ENCODE results near the gene C6orf47. TPM values are rescaled to one million over a fixed set of nuclear protein-coding genes. Genes with fewer than 3 reads are reported as not detected.

The C6orf47 gene
- total RNA-seq, 1 donor from 2014 or later = 28.8 TPM

GRCh38 chr6:31614075-31614619, 46.4 kb downstream of the C6orf47 start:
- Mint-ChIP-seq H3K36me3 (ENCODE audit: unreplicated experiment) (no peaks in the 10 kb centered on the region), H3K9me3 (ENCODE audit: unreplicated experiment) (peaks cover 2% of the 10 kb centered on the region), H3K4me3 (ENCODE audit: unreplicated experiment) (no peak overlapping the region), H3K4me1 (ENCODE audit: low read depth, unreplicated experiment) (peaks cover 5% of the 10 kb centered on the region), H3K27ac (ENCODE audit: unreplicated experiment) (no peak overlapping the region), H3K27me3 (ENCODE audit: unreplicated experiment) (no peaks in the 10 kb centered on the region)
- no peak for DNase-seq
- TF ChIP-seq CTCF (IDR thresholded peaks at IDR 0.05; ENCODE audit: partially characterized antibody, unreplicated experiment) = no peak

GRCh38 chr6:31610968-31611367, 49.6 kb downstream of the C6orf47 start:
- DNase-seq = no peak
- TF ChIP-seq CTCF (IDR thresholded peaks at IDR 0.05; ENCODE audit: partially characterized antibody, unreplicated experiment) = no peak
- Mint-ChIP-seq H3K27me3 (ENCODE audit: unreplicated experiment) (no peaks in the 10 kb centered on the region), H3K4me1 (ENCODE audit: low read depth, unreplicated experiment) (no peaks in the 10 kb centered on the region), H3K9me3 (ENCODE audit: unreplicated experiment) (no peaks in the 10 kb centered on the region), H3K4me3 (ENCODE audit: unreplicated experiment) (no peak overlapping the region), H3K36me3 (ENCODE audit: unreplicated experiment) (no peaks in the 10 kb centered on the region), H3K27ac (ENCODE audit: unreplicated experiment) (no peak overlapping the region)

- Mint-ChIP-seq H3K27me3 (ENCODE audit: unreplicated experiment) (peaks cover 1% of the 10 kb centered on the region), H3K27ac (ENCODE audit: unreplicated experiment) (no peak overlapping the region), H3K4me1 (ENCODE audit: low read depth, unreplicated experiment) (no peaks in the 10 kb centered on the region), H3K36me3 (ENCODE audit: unreplicated experiment) (no peaks in the 10 kb centered on the region), H3K4me3 (ENCODE audit: unreplicated experiment) (no peak overlapping the region), H3K9me3 (ENCODE audit: unreplicated experiment) (no peaks in the 10 kb centered on the region)
- no peak for TF ChIP-seq CTCF (IDR thresholded peaks at IDR 0.05; ENCODE audit: partially characterized antibody, unreplicated experiment)
- no peak for DNase-seq
Measured at GRCh38 chr6:31609519-31610406, 50.8 kb downstream of the C6orf47 start.

Small RNA genes within 50 kb of the gene (microRNA-seq; reads per million reads assigned to microRNA genes)
- gene MIR4646 (ENCODE audit: unreplicated experiment) (7.9 reads per million, percentile 42 among the genes with 10 or more reads in this experiment), gene MIR6832 (ENCODE audit: unreplicated experiment) (5.1 reads per million, percentile 33 among the genes with 10 or more reads in this experiment)

Other genes starting within 250 kb of the C6orf47 start
- gene MICB, start 162.6 kb downstream of the C6orf47 start, total RNA-seq (ENCODE audit: unreplicated experiment) = 3.6 TPM
- not detected for gene MCCD1, start 131.8 kb downstream of the C6orf47 start, total RNA-seq (ENCODE audit: unreplicated experiment)
- 526 TPM for gene DDX39B, start 118.8 kb downstream of the C6orf47 start, total RNA-seq (ENCODE audit: unreplicated experiment)
- 95.6 TPM for gene ATP6V1G2, start 114.2 kb downstream of the C6orf47 start, total RNA-seq (ENCODE audit: unreplicated experiment)
- 29.8 TPM for gene NFKBIL1, start 113.2 kb downstream of the C6orf47 start, total RNA-seq (ENCODE audit: unreplicated experiment)
- not detected for gene LTA, start 88.5 kb downstream of the C6orf47 start, total RNA-seq (ENCODE audit: unreplicated experiment)
- not detected for gene TNF, start 85.2 kb downstream of the C6orf47 start, total RNA-seq (ENCODE audit: unreplicated experiment)
- not detected for gene LTB, start 78.4 kb downstream of the C6orf47 start, total RNA-seq (ENCODE audit: unreplicated experiment)
- not detected for gene LST1, start 74.5 kb downstream of the C6orf47 start, total RNA-seq (ENCODE audit: unreplicated experiment)
- not detected for gene NCR3, start 67.8 kb downstream of the C6orf47 start, total RNA-seq (ENCODE audit: unreplicated experiment)
- not detected for gene AIF1, start 45.5 kb downstream of the C6orf47 start, total RNA-seq (ENCODE audit: unreplicated experiment)
- gene PRRC2A, start 40.1 kb downstream of the C6orf47 start, total RNA-seq (ENCODE audit: unreplicated experiment) = 303 TPM
- 804 TPM for gene BAG6, start 8.1 kb downstream of the C6orf47 start, total RNA-seq (ENCODE audit: unreplicated experiment)
- gene APOM, start 4.9 kb downstream of the C6orf47 start, total RNA-seq (ENCODE audit: unreplicated experiment) = 1.5 TPM
- 30.1 TPM for gene GPANK1, start 4.2 kb upstream of the C6orf47 start, total RNA-seq (ENCODE audit: unreplicated experiment)
- 214 TPM for gene CSNK2B, start 5.3 kb upstream of the C6orf47 start, total RNA-seq (ENCODE audit: unreplicated experiment)
- 43.1 TPM for gene LY6G5B, start 9.2 kb upstream of the C6orf47 start, total RNA-seq (ENCODE audit: unreplicated experiment)
- 13.8 TPM for gene LY6G5C, start 20.3 kb upstream of the C6orf47 start, total RNA-seq (ENCODE audit: unreplicated experiment)
- 120 TPM for gene ABHD16A, start 42.5 kb upstream of the C6orf47 start, total RNA-seq (ENCODE audit: unreplicated experiment)
- not detected for gene LY6G6F, start 46.1 kb upstream of the C6orf47 start, total RNA-seq (ENCODE audit: unreplicated experiment)
- not detected for gene LY6G6D, start 54.6 kb upstream of the C6orf47 start, total RNA-seq (ENCODE audit: unreplicated experiment)
- gene LY6G6C, start 61.0 kb upstream of the C6orf47 start, total RNA-seq (ENCODE audit: unreplicated experiment) = 1.8 TPM
- not detected for gene MPIG6B, start 62.6 kb upstream of the C6orf47 start, total RNA-seq (ENCODE audit: unreplicated experiment)
- gene DDAH2, start 68.5 kb upstream of the C6orf47 start, total RNA-seq (ENCODE audit: unreplicated experiment) = 266 TPM
- gene CLIC1, start 75.8 kb upstream of the C6orf47 start, total RNA-seq (ENCODE audit: unreplicated experiment) = 310 TPM
- gene MSH5, start 79.2 kb upstream of the C6orf47 start, total RNA-seq (ENCODE audit: unreplicated experiment) = 25.7 TPM
- 3.7 TPM for gene SAPCD1, start 101.9 kb upstream of the C6orf47 start, total RNA-seq (ENCODE audit: unreplicated experiment)
- 3.2 TPM for gene VWA7, start 116.5 kb upstream of the C6orf47 start, total RNA-seq (ENCODE audit: unreplicated experiment)
- 204 TPM for gene VARS1, start 135.0 kb upstream of the C6orf47 start, total RNA-seq (ENCODE audit: unreplicated experiment)
- 68.2 TPM for gene LSM2, start 146.2 kb upstream of the C6orf47 start, total RNA-seq (ENCODE audit: unreplicated experiment)
- gene HSPA1L, start 154.5 kb upstream of the C6orf47 start, total RNA-seq (ENCODE audit: unreplicated experiment) = 2.5 TPM
- gene HSPA1A, start 154.8 kb upstream of the C6orf47 start, total RNA-seq (ENCODE audit: unreplicated experiment) = 54.3 TPM
- gene HSPA1B, start 167.0 kb upstream of the C6orf47 start, total RNA-seq (ENCODE audit: unreplicated experiment) = 93.9 TPM
- 40.2 TPM for gene NEU1, start 202.0 kb upstream of the C6orf47 start, total RNA-seq (ENCODE audit: unreplicated experiment)
- not detected for gene SLC44A4, start 218.2 kb upstream of the C6orf47 start, total RNA-seq (ENCODE audit: unreplicated experiment)
- gene EHMT2, start 236.9 kb upstream of the C6orf47 start, total RNA-seq (ENCODE audit: unreplicated experiment) = 113 TPM
- 16.2 TPM for gene ZBTB12, start 241.3 kb upstream of the C6orf47 start, total RNA-seq (ENCODE audit: unreplicated experiment)

All from glutamatergic neuron (in vitro differentiated cells).